GM18867 (cell line): Measurements from ENCODE around the gene WDR35.

Experiments
- ATAC-seq: cut with Tn5 transposase; IDR thresholded peaks from one replicate; pipeline ENCODE4 v1.9.1; 2021; ENCODE audit warnings: mild to moderate bottlenecking, moderate library complexity; ENCODE audit not compliant: unreplicated experiment

Gene WDR35

DNA sequence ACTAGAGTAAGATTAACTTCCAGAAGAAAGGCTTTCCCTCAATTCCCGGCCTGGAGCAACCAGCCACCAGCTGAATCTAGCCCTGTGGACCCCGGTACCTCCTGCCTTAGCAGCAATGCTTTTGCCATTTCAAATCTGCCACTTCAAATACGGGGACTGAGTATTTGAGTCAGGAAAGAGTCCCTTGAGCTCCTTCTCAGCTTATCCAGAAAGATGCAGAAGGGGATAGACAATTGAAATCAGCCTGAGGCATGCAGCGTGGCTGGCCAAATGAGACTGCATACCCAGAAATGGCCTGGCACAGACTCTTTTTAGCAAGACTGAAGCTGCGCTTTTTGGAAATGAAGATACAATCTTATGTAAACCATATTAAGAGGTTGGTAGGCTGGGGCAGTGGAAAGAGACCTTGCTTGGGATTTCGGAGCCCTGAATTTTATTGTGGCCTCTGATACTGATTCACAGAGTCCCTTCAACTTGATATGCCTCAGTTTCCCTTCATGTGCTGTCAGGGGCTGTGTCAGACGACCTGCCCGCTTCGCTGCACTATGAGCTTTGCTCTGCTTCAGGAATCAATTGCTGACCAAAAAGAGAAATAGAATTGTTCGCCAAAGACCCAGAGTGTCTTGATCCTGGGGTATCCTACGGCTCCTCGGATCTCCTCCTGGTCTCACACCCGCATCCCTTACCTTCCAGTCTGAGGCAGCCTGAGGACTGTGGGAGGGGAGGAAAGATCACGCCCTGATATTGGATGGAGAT, 21.5 kb upstream of the WDR35 start:
- no peak for ATAC-seq

- ATAC-seq, result no peak
Observed at GRCh38 chr2:20008703-20009102, 18.8 kb upstream of the WDR35 start.

DNA sequence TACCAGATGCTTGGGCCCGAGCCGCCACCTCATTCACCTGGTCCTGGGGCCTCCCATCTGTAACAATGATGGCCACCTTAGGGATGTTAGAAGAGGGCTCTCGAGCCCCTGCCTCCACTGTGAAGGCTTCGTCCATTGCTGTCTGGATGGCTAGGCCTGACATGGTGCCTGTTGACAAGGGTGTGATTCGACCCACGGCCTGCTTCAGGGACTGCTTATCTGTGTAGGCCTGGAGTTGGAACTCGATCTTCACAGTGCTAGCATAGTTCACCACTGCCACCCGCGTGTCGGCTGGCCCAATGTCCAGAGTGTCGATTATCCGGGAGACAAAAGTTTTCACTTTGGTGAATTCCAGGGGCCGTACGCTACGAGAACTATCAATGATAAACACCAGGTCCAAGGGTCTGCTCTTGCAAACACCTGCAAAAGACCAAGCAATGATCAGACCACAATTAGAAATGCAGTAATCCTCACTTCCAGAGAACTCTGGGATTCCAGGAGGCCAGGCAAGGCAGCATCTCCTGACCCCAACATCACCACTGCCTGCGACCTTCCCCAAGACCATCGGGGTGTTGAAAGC, 16.1 kb upstream of the WDR35 start:
- ATAC-seq, result no peak

GRCh38 chr2:20005067-20005627, 15.2 kb upstream of the WDR35 start:
- ATAC-seq, result no peak

- no peak for ATAC-seq
Observed at GRCh38 chr2:20001361-20001863, 11.5 kb upstream of the WDR35 start.

DNA sequence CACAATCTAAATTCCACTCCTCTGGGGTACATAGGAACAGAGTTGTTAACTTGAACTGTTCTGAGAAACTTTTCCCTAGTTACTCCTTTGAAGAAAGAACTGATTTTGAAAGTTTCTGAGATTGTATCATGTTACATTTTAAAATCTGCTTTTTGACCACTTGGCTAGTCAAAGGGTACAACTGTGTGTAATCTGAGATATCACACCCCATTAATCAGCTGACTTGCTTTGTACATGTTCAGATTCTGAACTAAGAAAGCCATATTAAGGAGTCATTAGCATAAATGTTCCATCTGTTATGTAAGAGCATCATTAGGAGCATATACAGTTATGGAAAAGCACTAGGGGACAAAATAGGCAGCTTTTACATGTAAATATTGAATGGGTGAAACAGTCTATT, 3.8 kb upstream of the WDR35 start:
- ATAC-seq, result no peak

DNA sequence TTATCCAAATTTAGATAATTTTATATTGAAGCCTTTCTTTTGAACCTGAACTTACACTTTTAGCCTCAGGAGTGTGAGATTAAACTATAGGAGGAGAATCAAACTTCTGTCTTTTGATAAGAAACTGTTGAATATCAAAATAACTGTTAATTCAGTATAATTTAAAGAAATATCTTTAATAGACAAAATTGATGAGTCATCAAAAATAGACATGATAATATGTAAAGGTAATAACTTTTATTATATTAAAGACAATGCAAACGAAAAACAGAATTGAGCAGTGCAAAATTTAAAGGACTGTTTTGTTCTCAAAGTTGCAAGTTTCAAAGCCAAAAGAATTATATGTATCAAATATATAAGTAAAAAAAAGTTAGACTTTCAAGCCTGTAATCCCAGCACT, 2.0 kb upstream of the WDR35 start:
- ATAC-seq, result no peak

DNA sequence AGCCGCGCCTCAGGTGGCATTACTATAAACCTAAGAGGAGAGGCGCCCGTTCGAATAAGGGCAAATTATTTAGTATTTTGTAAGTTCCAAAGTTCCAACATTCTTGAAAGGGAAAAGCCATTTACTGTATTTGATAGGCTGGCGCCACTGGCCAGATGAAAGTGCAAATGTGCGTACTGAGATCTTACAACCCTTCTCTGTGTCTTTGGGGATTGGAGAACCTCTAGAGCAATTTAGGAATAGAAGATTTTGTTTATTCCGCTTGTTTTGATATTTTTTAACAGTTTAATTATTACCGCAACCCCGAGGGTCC, 467 bp upstream of the WDR35 start:
- ATAC-seq, result no peak

- ATAC-seq, result no peak
Observed at GRCh38 chr2:19989342-19989666, 601 bp downstream of the WDR35 start.

GRCh38 chr2:19988600-19988999, 1.3 kb downstream of the WDR35 start:
- ATAC-seq, result no peak

DNA sequence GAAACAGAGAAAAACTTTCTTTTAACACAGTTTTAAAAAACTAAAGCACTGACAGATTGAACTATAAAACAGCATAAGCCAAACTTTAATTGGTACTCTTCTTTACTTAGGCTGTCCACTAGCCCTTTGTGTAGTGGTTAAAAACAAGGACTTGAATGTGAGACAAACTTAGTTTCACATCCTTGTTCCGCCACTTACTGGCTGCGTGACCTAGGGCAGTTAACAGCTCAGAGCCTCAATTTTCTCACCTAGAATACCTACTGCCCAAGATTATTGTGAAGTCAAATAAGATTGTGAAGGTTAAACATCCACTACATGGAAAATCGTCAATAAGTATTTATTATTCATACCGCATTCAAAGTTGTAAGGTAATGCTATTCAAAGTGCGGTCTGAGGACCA, 2.0 kb downstream of the WDR35 start:
- ATAC-seq, result peak; percentile 85

- ATAC-seq, result no peak
Observed at GRCh38 chr2:19982268-19982667, 7.6 kb downstream of the WDR35 start.

- ATAC-seq, result no peak
Observed at GRCh38 chr2:19979932-19980331, 10.0 kb downstream of the WDR35 start.

DNA sequence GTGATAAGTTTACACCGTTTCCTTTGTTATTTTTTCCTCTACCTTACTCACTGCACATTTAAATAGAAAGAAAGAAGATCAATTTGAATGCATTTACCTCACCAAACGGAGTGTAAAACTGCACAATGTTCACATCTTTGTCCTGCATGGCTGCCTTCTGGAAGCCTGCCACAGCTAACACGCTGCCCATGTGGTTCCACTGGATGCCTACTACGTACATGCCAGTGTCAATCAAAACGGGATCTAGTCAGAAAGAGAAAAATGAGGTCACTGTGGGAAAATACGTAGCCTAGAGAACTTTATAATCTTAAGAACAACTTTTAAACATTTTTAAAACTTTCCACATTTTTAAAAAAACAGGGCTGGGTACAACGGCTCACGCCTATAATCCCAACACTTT, 16.4 kb downstream of the WDR35 start:
- no peak for ATAC-seq

GRCh38 chr2:19971691-19972090, 18.2 kb downstream of the WDR35 start:
- ATAC-seq, result no peak

DNA sequence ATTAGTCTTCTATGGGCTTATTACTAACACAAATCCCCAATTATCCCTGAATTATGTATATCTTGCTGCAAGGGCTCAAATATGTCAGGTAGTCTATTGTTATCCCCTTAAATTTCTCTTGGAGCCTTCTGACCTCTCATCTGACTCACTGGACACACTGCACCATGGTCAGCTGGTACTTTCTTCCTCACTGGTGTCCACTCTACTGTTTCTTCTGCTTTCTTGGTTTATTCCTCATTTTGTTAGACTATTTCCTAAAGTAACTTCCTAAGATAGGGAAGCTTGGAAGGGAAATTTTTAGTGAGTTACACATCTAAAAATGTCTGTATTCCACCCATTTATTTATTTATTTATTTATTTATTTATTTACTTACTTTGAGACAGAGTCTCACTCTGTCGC, 26.5 kb downstream of the WDR35 start:
- no peak for ATAC-seq

DNA sequence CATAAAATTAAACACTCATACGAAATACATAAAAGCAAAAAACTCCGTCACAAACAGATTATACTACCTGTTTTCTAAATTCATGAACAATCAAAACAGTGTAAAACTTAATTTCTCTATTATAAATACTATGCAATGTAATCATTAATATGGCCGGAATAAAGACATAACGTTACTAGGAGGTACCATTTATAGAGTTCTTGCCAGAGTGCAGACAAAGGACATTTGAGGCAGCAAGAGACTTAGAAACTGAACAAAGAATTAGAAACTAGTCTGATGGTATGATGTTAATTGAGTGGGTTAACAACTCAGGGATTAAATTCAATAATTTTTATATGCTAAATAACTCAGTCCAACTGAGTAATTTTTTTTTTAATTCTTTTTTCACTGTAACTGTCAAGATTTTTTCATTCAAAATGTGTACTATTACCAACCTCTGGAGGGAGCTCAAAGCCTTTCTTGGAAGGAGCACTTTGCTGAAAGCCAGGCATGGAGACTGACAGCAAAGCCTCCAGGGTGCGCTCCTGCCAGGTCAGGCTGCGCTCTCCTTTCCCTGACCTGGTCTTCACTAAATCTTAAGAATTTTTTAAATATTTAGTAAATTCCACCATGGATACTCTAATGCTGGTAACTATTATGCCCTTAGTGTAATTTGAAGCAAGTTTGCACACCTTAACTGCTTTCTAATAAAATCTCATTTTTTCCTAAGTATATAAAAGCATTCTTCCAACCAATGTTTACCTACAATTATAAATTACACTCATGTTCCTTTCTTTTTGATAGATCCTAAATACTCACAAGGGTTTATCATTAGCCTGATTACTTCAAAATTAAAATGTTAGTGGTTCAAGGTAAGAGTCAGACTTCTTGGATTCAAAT, 34.1 kb downstream of the WDR35 start:
- peak; percentile 96 for ATAC-seq

GRCh38 chr2:19949071-19949470, 40.8 kb downstream of the WDR35 start:
- no peak for ATAC-seq

GRCh38 chr2:19947184-19947940, 42.5 kb downstream of the WDR35 start:
- no peak for ATAC-seq

DNA sequence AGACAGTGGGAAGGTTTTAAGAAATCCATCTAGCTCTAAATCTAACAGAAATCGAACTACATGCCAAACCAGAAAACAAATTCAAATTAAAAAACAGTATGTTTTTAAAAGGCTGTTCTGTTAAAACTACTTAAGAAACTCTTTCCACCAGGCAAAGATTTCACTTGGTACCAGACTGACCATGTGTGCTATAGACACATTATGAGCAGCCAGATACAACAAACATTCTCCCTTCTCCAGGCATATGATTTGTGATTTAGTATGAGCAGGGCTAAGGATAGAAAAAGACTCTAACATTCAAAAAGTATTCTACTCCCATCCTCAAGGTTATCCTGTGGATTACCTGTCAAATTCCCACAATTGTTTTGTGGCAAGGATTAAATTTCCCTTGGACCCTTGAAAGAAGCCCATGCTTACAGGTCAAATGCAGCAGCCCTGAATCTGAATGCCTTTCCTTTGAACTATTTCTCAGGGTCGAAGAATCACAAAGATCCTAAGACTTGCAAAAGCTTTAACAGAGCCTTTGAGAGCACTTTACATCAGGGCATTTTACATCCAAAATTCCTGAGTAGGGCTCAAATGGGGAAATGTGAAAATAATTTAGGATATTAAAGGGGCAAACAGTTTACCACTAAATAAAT, 45.6 kb downstream of the WDR35 start:
- no peak for ATAC-seq
